Lung (tissue), 12 donors: ENCODE measurements around the gene EMSY. TPM values are rescaled to one million over a fixed set of nuclear protein-coding genes. Genes with fewer than 3 reads are reported as not detected.

Source experiments
- ATAC-seq: fragments of 200-7000 bp; cut with Tn5 transposase; one replicate; pipeline ENCODE4 v1.9.1; 2020; ENCODE audit warnings: moderate number of reproducible peaks; ENCODE audit not compliant: insufficient read depth, low FRiP score
- DNase-seq, 3 donors: peaks; one replicate each; pipeline ENCODE4 v3.0.0-alpha.2; 2013 to 2017
- H3K27ac ChIP-seq, 2 donors: one replicate each; pipeline ENCODE4 v1.5.1; 2013; ENCODE audit warnings: mild to moderate bottlenecking in 2 of 2, moderate library complexity in 2 of 2, control low read depth in 1 of 2, inconsistent platforms in 1 of 2, low read depth in 1 of 2, low read length in 1 of 2
- H3K27me3 ChIP-seq, 3 donors: one replicate each; pipeline ENCODE4 v1.5.1; 2013; ENCODE audit warnings: low read length in 2 of 3; ENCODE audit not compliant: control insufficient read depth in 3 of 3, insufficient read depth in 3 of 3
- H3K36me3 ChIP-seq, 4 donors: one replicate each; pipeline ENCODE4 v1.5.1; 2013; ENCODE audit warnings: low read length in 4 of 4, mild to moderate bottlenecking in 1 of 4, moderate library complexity in 1 of 4; ENCODE audit not compliant: control insufficient read depth in 4 of 4, insufficient read depth in 4 of 4
- H3K4me1 ChIP-seq, 5 donors: one replicate each; pipeline ENCODE4 v1.5.1; 2013; ENCODE audit warnings: low read length in 5 of 5, mild to moderate bottlenecking in 2 of 5, moderate library complexity in 1 of 5; ENCODE audit not compliant: control insufficient read depth in 5 of 5, insufficient read depth in 5 of 5
- H3K4me3 ChIP-seq: one replicate; pipeline ENCODE4 v1.5.1; 2013; ENCODE audit warnings: mild to moderate bottlenecking, control low read depth, moderate library complexity
- H3K9ac ChIP-seq, 2 donors: one replicate each; pipeline ENCODE4 v1.5.1; 2013; ENCODE audit warnings: low read length in 2 of 2, control low read depth in 1 of 2; ENCODE audit not compliant: insufficient read depth in 1 of 2
- H3K9me3 ChIP-seq, 4 donors: one replicate each; pipeline ENCODE4 v1.5.1; 2013; ENCODE audit warnings: low read length in 3 of 4, mild to moderate bottlenecking in 1 of 4, moderate library complexity in 1 of 4; ENCODE audit not compliant: control insufficient read depth in 4 of 4, insufficient read depth in 3 of 4
- WGBS, 2 donors: extraction: QIAGEN DNeasy Blood & Tissue Kit; methylation state at CpG; one replicate each; pipeline ENCODE4 v1.1.7; 2013; 5-methylcytosine and 5-hydroxymethylcytosine counted together
- polyA plus RNA-seq, 2 donors: library from polyadenylated mRNA; stranded (reverse); fragments of 200-250 nt; gene quantifications; one replicate each; pipeline ENCODE4 v1.2.1, GENCODE V29; 2013
- total RNA-seq, 2 donors: library from RNA; depleted of rRNA in 1 of 2; stranded (reverse); fragments of >200 nt in 1 of 2; gene quantifications; one replicate each; pipeline ENCODE4 v1.2.1, GENCODE V29; 2014 to 2021
- TF ChIP-seq, protein P1 (sequence below): IDR thresholded peaks from 2 replicates; pipeline ENCODE4 v1.5.1; 2012; ENCODE audit warnings: mild to moderate bottlenecking; ENCODE audit errors: control extremely low read depth, extremely low read depth
- donor health status: control.
- donor health status: control.
- donor health status: Bipolar disorder and iron deficiency.
- donor health status: healthy.
- donor health status: DM: yes; HTN: yes; CAD: no.

The EMSY gene
- total and polyA plus RNA-seq, 4 donors, result 5.0 to 59.3 (median 15.5) TPM

- 36 to 83% methylated on average over 1 of the region's 1 CpG for WGBS, 2 donors
- Histone ChIP-seq H3K27ac (no peak overlapping the region), H3K9ac (no peak overlapping the region), H3K4me1 (peaks cover 0 to 3% (median 0%) of the 10 kb centered on the region in 5 donors), H3K36me3 (no peaks in the 10 kb centered on the region), H3K9me3 (no peaks in the 10 kb centered on the region), H3K4me3 (no peak overlapping the region), H3K27me3 (no peaks in the 10 kb centered on the region)
- DNase-seq (no peak), ATAC-seq (no peak)
- TF ChIP-seq, protein P1, sequence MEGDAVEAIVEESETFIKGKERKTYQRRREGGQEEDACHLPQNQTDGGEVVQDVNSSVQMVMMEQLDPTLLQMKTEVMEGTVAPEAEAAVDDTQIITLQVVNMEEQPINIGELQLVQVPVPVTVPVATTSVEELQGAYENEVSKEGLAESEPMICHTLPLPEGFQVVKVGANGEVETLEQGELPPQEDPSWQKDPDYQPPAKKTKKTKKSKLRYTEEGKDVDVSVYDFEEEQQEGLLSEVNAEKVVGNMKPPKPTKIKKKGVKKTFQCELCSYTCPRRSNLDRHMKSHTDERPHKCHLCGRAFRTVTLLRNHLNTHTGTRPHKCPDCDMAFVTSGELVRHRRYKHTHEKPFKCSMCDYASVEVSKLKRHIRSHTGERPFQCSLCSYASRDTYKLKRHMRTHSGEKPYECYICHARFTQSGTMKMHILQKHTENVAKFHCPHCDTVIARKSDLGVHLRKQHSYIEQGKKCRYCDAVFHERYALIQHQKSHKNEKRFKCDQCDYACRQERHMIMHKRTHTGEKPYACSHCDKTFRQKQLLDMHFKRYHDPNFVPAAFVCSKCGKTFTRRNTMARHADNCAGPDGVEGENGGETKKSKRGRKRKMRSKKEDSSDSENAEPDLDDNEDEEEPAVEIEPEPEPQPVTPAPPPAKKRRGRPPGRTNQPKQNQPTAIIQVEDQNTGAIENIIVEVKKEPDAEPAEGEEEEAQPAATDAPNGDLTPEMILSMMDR, result no peak
Measured at GRCh38 chr11:76558473-76558872, 113.7 kb downstream of the EMSY start.

GRCh38 chr11:76558891-76559290 lies 114.1 kb downstream of the EMSY start:
- 94 to 96% methylated on average over 1 of the region's 1 CpG for WGBS, 2 donors
- no peak overlapping the region for H3K4me3 ChIP-seq
- H3K9me3 ChIP-seq, result no peaks in the 10 kb centered on the region
- H3K36me3 ChIP-seq, result no peaks in the 10 kb centered on the region
- ATAC-seq (no peak), DNase-seq (no peak)
- no peak overlapping the region for H3K9ac ChIP-seq
- H3K27ac ChIP-seq, result no peak overlapping the region
- H3K4me1 ChIP-seq, result peaks cover 0 to 3% (median 0%) of the 10 kb centered on the region in 5 donors
- H3K27me3 ChIP-seq, result no peaks in the 10 kb centered on the region
- TF ChIP-seq, protein P1, result no peak

DNA sequence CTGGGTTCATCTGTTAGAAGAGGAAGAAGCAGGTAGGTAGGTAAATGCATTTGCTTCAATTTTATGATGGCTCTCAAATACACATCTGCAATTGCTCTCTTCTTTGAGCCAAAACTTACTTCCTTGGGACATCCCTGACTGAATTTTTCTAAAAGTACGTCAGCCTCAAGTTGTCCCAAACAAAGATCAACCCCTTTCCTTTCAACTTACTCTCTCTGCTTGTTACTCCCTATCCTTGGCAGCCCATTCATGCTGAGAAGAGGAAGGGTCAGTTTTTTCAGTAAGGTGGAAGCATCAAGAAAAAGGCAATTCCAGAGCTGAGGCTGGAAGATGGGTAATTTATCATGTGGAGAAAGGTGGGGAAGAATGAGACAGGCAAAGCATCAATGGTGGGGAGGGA lies 114.5 kb downstream of the EMSY start:
- Histone ChIP-seq H3K4me3 (no peak overlapping the region), H3K4me1 (peaks cover 0 to 3% (median 0%) of the 10 kb centered on the region in 5 donors), H3K9ac (no peak overlapping the region), H3K27me3 (no peaks in the 10 kb centered on the region), H3K27ac (no peak overlapping the region), H3K36me3 (no peaks in the 10 kb centered on the region), H3K9me3 (no peaks in the 10 kb centered on the region)
- 84 to 90% methylated on average over 1 of the region's 1 CpG for WGBS, 2 donors
- no peak for DNase-seq
- ATAC-seq, result no peak
- TF ChIP-seq, protein P1, result no peak

DNA sequence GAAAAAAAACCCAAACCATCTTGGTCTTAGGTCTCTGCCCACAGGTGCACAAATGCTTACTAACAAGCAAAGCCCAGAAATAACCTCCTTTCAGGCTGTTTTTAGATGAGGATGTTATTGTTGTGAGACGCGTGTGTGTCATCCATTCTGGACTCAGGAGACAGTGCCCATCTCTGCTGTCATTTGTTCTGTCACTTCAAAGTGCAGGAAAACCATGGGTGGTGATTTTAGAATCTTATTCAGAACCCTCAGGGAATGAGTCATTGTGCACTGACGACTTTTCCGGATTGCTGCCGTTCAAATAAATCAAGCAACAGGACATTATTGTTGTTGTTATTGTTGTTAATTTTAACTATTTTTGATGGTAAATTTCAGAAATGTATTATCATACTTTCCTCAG lies 115.4 kb downstream of the EMSY start:
- ATAC-seq, result no peak
- no peak for DNase-seq
- H3K27me3 ChIP-seq, result no peaks in the 10 kb centered on the region
- H3K4me1 ChIP-seq, result peaks cover 0 to 3% (median 0%) of the 10 kb centered on the region in 5 donors
- TF ChIP-seq, protein P1, result no peak
- no peak overlapping the region for H3K4me3 ChIP-seq
- H3K9ac ChIP-seq, result no peak overlapping the region
- 56 to 85% methylated on average over 5 of the region's 5 CpGs for WGBS, 2 donors
- H3K36me3 ChIP-seq, result no peaks in the 10 kb centered on the region
- H3K9me3 ChIP-seq, result no peaks in the 10 kb centered on the region
- no peak overlapping the region for H3K27ac ChIP-seq
